Effector CD4-positive, alpha-beta T cell (primary cell): Measurements from ENCODE around the gene ZNF655.
"Not testable (repeated sequence)": the region's sequence is repeated elsewhere in the genome, so short reads cannot be mapped to it uniquely, and the experiment has no call there.

Experiments used
- DNase-seq: peaks from one replicate; pipeline ENCODE4 v3.0.0-alpha.2; 2020

Gene ZNF655

GRCh38 chr7:99560834-99561736 is 2.6 kb downstream of the ZNF655 start:
- no peak for DNase-seq

DNA sequence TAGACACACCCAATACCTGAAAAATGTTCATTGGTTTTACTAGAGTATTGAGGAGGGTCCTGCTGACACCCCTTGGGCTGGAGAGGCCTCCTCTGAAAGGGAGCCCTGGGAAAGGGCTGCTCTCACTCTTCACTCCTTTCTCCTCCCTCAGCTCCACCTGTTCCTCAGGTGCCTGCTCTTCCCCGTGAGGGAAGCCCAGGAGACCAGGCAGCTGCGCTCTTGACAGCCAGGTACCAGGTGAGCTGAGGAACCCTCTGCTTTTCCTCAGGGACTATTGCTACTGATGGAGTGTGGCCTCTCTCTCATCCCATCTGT is 3.3 kb downstream of the ZNF655 start:
- DNase-seq, result no peak

DNA sequence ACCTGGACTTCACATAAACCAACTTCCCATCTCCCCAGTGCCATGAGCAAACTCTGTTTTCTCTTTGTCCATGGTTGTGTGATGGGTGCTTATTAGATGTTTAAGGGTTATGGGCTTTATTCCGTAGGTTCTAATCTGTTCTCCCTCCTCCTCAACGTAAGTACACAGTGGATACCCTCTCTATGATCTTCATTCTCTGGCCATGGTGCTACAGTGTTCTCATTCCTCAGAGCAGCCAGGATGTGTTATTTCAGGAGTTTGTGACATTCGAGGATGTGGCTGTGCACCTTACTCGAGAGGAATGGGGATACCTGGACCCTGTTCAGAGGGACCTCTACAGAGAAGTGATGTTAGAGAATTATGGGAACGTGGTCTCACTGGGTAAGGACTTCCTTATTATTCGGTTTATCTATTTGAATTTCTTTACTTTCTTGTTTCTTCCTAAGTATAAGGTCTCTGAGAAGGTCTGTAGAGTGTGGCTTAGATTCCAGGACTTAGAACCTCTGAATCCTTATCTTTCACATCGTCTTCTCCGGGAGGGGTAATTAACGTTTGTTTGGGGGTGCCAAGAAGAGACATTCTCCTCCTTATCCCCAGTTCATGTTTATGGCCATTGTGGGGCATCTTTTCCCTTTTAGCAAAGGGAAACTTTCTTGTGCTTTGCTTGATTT is 3.8 kb downstream of the ZNF655 start:
- no peak for DNase-seq

GRCh38 chr7:99562832-99563231 is 4.4 kb downstream of the ZNF655 start:
- DNase-seq, result no peak

- DNase-seq, result no peak
These were observed 5.2 kb downstream of the ZNF655 start for GRCh38 chr7:99563650-99564049.

DNA sequence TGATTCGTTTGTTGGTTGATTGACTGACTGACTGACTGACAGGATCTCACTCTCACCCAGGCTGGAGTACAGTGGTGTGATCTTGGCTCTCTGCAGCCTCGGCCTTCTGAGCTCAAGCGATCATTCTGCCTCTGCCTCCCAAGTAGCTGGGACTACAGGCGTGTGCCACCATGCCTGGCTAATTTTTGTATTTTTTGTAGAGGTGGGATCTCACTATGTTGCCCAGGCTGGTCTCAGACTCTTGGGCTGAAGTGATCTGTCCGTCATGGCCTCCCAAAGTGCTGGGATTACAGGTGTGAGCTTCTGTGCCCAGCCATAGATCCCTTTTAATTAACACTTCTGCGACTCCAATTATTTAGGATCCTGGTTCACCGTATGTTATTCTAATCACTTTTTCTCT is 10.3 kb downstream of the ZNF655 start:
- not testable (repeated sequence) for DNase-seq

DNA sequence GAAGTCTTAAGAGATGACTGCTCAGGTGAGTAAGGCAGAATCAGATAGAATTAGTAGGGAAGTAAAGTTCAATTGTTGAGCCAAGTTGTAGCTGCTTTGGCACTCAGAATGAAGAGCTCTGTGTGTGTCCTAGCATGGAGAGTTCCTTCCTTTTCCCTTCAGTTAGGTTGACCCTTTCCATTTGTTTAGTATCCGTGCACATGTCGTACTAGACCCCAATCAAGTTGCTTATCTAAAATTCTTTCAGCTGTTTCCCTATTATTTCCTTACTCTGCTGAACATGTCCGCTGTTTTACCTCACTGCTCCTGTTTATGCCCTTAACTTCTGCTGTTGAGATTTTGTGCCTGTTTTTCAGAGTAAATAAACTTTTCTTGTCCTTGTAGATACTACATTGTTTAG is 13.3 kb downstream of the ZNF655 start:
- no peak for DNase-seq

- no peak for DNase-seq
These were observed 14.8 kb downstream of the ZNF655 start for GRCh38 chr7:99573257-99573656.

DNA sequence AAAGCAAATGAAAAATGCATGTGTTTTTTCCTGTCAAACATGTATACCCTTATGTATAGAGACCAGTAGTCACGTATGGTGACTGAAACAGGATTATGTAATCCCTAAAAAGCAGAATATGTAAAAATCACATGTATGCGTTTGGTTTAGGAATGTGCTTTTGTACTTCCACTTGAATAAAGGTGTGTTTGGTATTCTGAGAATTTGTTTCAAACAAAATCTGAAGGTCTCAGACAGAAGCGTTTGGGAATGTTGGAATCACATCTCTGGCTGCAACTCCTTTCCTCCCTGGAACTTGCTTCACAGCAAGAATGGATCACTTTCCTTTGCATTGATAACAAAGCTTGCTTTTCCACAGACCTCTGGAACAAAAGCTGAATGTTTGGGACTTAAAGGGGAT is 17.8 kb downstream of the ZNF655 start:
- no peak for DNase-seq

DNA sequence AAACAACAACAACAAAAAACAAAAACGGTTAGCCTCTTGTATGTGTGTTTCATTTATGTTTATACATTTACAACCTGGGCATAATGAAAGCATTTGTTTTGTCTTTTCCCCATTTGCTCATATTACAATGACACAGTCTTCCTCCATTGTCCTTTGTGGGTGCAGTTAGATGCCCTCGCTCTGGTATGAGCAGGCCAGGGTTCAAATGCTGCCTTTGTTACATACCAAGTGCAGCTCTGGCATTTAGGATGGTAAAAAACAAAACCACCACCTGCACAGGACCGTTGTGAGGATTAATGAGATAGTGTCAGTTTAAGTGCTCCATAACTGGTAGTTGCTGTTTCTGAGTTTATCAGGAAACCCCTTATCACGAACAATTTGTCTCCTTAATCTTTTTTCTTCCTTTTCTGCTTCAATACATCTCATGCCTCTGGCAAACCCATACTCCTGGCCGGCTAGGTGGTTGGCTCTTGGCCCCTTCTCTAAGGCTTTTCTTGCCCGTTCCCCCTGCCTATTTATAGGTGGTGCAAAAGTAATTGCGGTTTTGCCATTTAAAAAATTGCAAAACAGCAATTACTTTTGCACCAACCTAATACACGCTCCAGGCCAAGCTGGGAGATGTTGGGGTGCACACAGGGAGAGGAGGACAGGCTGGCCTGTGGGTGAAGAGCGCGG is 21.0 kb downstream of the ZNF655 start:
- no peak for DNase-seq

GRCh38 chr7:99579956-99580777 is 21.7 kb downstream of the ZNF655 start:
- DNase-seq, result peak; percentile 57

DNA sequence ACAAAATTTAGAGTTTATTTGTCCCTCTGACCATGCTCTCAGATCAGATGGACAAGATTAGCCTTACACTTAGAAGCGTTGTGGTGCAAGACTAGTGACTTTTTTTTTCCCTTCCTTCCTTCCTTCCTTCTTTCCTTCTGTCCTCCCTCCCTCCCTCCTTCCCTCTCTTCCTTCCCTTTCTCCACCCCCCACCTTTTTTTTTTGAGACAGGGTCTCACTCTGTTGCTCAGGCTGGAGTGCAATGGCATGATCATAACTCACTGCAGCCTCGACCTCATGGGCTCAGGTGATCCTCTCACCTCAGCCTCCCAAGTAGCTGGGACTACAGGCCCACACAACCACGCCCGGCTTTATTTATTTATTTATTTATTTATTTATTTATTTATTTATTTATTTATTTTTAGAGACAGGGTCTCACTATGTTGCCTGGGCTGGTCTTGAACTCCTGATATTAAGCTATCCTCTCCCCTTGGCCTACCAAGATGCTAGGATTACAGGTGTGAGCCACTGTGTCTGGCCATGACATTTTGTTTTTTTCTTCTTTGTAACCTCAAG is 22.4 kb downstream of the ZNF655 start:
- DNase-seq, result not testable (repeated sequence)

- no peak for DNase-seq
These were observed 30.4 kb downstream of the ZNF655 start for GRCh38 chr7:99588868-99589267.

DNA sequence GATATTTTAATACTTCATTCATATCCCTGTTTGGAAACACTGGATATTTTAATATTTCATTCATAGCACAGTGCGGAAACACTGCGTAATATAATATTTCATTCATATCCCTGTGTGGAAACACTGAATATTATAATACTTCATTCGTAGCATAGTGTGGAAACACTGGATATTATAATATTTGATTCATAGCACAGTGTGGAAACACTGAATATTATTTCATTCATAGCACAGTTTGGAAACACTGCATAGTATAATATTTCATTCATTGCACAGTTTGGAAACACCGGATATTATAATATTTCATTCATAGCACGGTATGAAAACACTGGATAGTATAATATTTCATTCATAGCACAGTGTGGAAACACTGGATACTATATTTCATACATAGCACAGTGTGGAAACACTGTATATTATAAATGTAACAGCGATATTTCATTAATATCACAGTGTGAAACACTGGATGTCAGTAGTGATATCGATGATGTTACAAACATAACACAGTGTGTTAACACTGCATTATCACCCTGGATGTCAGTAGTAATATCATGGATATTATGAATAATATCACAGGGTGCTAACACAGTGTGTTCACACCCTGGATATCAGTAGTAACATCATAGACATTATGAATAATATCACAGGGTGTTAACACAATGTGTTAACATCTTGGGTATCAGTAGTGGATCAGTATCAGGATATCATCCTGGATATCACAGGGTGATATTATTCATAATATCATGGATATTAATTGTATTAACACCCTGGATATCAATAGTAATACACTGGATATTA is 36.7 kb downstream of the ZNF655 start:
- DNase-seq, result no peak

- no peak for DNase-seq
These were observed 38.0 kb downstream of the ZNF655 start for GRCh38 chr7:99596408-99596955.

GRCh38 chr7:99597762-99598501 is 39.5 kb downstream of the ZNF655 start, which contains the start of gene TMEM225B:
Gene TMEM225B (plus strand): TSS chr7:99598267. CDS start chr7:99604389, 6,122 bp downstream.
- DNase-seq, result no peak

DNA sequence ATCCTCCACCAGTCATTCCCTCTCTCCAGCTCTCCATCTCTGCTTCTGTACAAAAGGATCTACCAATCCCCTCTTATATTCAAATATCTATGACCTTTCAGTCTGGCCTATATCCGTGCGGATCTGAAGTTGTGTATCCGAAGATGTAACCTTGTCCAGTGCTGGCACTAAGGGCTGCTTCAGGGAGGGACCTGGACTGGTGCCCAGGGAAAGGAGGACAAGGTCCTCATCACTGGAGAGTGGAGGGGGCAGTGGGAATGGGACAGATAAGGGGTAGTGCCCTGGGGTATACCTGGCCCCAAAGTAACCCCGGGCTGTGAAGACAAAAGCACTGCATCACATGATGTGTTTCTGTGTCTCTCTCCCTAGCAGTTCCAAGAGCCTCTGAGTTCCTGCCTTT is 41.4 kb downstream of the ZNF655 start:
- DNase-seq, result no peak

GRCh38 chr7:99601656-99602310 is 43.3 kb downstream of the ZNF655 start:
- no peak for DNase-seq

- DNase-seq, result no peak
These were observed 47.1 kb downstream of the ZNF655 start for GRCh38 chr7:99605527-99605926.

GRCh38 chr7:99606531-99606930 is 48.1 kb downstream of the ZNF655 start:
- no peak for DNase-seq
